Right kidney (tissue), 1 donor: Measurements from ENCODE around the gene CCDC88B.
A peak's percentile ranks its signal among the peaks of the same experiment; 100 is the strongest.
"Not testable (repeated sequence)": the region's sequence is repeated elsewhere in the genome, so short reads cannot be mapped to it uniquely, and the experiment has no call there.

Experiments used
- DNase-seq: peaks from one replicate; pipeline ENCODE4 v3.0.0-alpha.2; 2016

Gene CCDC88B

DNA sequence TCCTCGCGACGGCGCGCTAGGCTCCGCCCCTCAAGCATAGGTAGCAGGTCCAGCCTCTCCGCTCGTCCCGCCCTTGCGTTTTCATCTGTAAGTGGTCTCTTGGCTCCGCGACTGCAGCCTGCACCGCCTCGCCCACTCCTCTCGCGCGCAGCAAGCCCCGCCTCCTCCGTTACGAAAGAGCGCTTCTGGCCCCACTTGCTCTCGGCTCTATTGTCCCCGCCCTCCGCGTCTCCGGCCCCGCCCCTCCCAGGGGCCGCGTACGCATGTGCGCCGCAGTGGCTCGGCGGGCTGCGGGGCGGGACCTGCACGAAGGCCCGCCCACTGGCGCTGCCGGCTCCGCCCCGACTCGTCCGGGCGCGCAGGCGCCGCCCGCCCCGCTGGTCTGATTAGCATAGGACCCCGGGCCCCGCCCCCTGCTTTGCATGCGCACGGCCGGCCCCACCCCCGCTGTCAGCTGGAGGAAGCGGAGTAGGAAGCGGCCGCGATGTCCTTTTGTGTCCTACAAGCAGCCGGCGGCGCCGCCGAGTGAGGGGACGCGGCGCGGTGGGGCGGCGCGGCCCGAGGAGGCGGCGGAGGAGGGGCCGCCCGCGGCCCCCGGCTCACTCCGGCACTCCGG, 34.8 kb upstream of the CCDC88B start, which contains the start of gene ESRRA:
ESRRA (plus strand) TSS at position 450 of the 616 bp plus-strand sequence. CDS start 1,656 bp downstream, outside the sequence.
- DNase-seq: peak; percentile 94

DNA sequence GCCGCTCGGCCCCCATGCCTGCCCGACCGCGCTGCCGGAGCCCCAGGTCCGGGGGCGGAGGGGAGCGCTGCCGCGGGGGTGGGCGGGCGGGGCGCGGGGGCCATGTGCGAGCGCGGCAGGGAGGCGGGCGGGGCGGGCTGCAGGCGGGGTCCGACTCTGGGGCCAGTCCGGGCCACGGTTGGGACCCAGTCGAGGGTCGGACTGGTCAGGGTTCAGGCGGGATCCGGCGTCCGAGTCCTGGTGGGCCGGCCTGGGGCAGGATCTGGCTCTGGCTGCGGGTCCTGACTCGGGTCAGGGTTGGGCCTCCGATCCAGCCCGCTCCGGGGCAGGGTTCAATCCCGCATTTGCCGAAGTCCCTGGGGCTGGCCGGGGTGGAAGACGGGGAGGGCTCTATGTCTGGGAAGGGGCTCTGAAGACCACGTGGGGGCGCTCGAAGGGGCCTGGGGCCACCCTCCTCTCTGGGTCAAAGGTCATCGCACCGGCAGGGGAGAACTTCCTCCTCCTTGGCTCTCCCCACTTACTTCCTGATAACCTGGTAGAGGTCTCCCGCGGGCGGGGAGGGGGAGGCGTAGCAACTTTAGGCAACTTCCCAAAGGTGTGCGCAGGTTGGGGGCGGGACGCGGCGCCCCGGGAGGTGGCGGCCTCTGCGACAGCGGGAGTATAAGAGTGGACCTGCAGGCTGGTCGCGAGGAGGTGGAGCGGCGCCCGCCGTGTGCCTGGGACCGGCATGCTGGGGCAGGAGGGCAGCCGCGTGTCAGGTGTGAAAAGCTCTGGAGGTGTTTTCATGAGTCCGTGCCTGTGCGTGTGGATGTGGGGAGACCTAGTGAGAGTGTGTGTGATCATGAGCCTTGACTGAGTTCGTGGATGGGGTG, 34.1 kb upstream of the CCDC88B start:
- DNase-seq: peak; percentile 76

DNA sequence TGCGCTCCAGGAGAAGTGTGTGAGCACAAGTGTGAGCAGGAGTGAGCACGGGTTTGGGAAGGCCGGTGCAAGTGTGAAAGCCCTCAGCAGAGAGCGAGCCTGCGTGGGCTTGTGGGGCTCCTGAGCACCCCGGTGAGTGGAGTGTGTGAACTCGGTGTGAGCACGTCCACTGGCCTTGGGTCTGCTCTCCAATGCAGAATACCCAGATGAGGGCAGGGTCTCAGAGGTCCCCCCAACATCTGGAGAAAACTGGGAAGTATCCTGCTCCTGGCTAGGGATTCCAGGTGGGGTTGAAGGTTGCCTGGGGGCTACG, 33.5 kb upstream of the CCDC88B start:
- no peak for DNase-seq

DNA sequence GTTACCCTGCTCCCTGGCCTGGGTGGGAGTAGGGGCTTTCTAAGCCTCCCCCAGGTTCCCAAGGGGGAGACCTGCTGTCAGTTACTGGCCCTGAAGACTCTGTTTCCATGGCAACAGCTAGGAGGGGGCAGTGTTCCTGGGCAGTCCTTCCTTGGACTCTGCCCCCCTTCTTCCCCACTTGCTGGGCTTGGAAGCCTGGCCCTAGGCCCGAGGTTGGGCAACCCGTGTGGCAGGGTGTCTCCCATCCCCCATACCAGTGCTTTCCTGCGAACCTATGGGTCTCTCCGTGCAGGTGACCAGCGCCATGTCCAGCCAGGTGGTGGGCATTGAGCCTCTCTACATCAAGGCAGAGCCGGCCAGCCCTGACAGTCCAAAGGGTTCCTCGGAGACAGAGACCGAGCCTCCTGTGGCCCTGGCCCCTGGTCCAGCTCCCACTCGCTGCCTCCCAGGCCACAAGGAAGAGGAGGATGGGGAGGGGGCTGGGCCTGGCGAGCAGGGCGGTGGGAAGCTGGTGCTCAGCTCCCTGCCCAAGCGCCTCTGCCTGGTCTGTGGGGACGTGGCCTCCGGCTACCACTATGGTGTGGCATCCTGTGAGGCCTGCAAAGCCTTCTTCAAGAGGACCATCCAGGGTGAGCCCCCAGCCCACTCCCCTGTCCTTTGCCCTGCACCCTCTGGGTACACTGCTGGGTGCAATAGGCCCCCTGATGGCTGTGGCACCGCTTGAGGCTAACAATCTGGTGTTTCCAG, 33.0 kb upstream of the CCDC88B start:
- peak; percentile 47 for DNase-seq

DNA sequence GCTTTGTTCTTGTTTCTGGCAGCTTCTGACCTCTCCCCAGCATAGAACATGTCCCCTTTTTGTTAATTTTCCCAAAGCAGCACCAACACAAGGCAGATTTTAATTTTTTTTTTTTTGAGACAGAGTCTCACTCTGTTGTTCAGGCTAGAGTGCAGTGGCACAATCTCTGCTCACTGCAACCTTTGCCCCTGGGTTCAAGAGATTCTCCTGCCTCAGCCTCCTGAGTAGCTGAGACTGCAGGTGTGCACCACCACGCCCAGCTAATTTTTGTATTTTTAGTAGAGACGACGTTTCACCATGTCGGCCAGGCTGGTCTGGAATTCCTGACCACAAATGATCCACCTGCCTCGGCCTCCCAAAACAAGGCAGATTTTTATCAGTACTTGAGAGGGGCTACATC, 32.2 kb upstream of the CCDC88B start:
- not testable (repeated sequence) for DNase-seq

DNA sequence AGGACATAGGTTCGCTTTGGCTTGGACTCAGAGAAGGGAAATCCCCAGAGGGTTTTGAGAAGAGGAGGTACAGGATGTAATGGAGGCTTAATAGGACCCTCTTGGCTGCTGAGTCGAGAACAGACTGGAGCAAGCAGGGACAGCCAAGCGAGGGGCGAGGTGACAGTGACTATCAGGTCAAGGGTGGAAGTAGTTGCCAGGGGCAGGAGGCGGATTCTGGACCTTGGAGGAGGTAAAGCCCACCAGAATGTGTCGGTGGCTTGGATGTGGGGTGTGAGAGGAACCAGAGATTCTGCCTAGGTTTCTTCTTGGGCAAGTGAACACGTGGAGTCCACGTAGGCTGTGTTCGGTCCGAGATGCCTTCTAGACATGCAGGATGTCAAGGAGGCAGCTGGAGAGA, 27.1 kb upstream of the CCDC88B start:
- DNase-seq: no peak

DNA sequence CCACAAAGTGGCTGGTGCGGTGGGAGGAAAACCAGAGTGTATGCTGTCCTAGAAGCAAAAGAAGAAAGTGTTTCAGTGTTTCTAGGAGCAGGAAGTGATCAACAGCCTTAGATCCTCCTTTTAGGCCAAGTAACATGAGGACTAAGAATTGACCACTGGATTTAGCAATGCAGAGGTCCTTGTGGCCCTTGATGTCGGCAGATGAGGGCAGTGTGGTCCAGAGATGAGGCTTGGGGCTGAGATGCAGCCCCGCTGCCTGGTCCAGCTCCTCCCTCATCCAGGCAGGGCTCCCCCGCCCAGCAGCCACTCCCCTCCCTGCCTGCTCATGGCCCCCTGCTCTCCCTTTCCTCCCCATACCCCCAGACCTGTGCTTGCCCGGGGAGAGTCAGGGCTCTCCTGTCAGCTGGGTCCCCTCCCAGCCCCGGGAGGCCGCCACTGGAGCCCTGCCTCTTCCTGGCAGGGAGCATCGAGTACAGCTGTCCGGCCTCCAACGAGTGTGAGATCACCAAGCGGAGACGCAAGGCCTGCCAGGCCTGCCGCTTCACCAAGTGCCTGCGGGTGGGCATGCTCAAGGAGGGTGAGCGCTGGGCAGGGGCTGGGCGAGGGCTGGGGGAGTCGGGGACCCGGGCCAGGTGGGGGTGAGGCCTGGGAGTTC, 26.4 kb upstream of the CCDC88B start:
- no peak for DNase-seq

DNA sequence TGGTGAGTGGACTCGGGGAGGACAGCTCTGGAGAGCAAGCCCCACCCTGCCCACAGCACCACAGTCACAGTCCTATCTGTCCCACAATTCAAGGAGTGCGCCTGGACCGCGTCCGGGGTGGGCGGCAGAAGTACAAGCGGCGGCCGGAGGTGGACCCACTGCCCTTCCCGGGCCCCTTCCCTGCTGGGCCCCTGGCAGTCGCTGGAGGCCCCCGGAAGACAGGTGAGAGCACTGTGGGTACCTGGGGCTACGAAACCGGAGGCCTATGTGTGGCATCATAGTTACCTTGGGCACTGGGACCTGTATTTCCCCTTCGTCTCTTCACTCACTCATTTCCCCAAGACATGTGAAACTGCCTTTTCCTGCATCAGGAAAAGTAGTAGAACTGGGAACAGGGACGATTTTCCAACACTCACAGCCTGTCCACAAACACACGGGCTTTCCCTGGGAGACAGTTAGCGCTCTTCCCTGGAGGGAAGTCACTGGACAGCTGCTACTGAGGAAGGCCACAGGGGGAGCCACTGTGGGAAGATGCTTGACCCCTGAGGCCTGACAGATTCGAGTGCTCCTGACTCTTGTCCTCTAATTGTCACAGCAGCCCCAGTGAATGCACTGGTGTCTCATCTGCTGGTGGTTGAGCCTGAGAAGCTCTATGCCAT, 25.7 kb upstream of the CCDC88B start:
- no peak for DNase-seq

DNA sequence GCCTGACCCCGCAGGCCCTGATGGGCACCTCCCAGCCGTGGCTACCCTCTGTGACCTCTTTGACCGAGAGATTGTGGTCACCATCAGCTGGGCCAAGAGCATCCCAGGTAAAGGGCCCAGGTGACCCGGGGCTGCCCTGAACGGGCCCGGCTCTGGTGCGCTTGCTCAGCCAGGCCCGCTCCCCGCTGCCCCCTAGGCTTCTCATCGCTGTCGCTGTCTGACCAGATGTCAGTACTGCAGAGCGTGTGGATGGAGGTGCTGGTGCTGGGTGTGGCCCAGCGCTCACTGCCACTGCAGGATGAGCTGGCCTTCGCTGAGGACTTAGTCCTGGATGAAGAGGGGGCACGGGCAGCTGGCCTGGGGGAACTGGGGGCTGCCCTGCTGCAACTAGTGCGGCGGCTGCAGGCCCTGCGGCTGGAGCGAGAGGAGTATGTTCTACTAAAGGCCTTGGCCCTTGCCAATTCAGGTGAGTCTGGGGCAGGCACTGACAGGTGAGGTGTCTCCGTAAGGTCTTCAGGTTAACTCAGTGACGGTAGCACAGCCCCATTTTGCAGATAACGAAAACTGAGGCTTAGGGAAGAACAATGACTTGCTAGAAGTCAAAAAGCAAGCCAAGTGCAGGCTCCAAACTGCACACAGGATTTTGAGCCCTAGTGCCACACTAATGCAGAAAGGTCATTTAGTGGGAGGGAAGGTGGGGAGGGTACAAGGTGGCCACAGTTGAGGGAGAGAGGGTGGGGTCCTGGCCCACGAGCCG, 25.0 kb upstream of the CCDC88B start:
- no peak for DNase-seq

DNA sequence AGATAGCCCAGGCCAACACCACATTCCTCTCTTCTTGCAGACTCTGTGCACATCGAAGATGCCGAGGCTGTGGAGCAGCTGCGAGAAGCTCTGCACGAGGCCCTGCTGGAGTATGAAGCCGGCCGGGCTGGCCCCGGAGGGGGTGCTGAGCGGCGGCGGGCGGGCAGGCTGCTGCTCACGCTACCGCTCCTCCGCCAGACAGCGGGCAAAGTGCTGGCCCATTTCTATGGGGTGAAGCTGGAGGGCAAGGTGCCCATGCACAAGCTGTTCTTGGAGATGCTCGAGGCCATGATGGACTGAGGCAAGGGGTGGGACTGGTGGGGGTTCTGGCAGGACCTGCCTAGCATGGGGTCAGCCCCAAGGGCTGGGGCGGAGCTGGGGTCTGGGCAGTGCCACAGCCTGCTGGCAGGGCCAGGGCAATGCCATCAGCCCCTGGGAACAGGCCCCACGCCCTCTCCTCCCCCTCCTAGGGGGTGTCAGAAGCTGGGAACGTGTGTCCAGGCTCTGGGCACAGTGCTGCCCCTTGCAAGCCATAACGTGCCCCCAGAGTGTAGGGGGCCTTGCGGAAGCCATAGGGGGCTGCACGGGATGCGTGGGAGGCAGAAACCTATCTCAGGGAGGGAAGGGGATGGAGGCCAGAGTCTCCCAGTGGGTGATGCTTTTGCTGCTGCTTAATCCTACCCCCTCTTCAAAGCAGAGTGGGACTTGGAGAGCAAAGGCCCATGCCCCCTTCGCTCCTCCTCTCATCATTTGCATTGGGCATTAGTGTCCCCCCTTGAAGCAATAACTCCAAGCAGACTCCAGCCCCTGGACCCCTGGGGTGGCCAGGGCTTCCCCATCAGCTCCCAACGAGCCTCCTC, 24.1 kb upstream of the CCDC88B start:
- DNase-seq: not testable (repeated sequence)

DNA sequence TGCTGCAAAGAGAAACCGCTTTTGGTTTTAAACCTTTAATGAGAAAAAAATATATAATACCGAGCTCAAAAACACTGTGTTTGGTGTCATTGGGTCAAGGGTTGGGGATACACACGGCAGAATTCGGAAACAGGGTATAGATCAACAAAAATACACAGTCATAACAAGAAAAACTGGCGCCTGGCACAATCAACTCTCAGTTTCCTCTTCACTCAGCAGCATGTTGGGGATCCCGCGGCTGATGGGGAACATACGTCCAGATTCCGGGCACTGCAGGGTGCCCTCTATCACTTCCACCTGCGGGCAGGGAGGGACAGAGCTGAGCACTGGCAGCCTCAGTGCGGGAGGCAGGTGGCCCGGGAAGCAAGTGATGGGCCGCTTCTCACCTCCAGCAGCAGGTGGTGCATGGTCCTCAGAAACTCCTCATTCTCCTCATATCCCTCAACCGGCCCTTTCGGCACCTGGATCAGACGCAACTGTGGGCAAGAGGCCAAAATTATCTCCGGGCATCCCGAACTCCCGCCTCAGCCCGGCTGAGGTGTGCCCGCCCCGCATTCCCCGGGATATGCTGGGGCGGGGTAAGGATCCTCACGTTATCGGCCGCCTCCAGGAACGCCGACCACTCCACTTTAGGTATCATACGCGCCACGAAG, 23.2 kb upstream of the CCDC88B start:
- no peak for DNase-seq

DNA sequence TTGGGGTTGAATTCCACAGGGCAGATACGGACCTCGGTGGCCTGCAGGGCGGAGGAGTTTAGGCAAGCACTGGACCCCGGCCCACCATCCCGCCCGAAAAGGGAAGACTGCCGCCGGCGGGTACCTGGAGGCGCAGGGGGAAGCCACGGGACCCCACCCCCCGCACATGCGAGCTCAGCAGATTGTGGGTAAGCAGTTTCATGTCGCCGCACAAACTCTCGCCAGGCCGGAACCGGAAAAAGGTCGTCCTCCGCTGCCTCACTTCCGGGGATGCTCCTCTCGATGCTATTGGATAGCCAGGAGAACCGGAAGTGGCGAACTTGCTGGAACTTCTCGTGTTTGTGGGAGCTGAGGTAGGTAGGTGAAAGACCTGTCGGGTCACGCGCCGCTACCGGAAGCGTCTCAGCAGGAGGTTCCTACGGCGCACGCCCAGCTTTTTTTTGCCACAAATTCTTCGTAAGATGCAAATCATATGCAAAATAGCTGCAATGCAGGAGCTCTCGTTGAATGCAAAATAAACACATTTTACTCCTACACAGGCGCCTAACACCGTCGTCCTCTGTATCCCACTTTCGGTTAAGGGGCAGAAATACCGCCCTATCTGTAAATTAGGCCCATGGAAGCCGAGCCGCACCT, 22.6 kb upstream of the CCDC88B start, which contains the start of gene TRMT112:
TRMT112 (minus strand) TSS at position 235 of the 636 bp plus-strand sequence; CDS start at position 202, 33 bp downstream.
- no peak for DNase-seq

DNA sequence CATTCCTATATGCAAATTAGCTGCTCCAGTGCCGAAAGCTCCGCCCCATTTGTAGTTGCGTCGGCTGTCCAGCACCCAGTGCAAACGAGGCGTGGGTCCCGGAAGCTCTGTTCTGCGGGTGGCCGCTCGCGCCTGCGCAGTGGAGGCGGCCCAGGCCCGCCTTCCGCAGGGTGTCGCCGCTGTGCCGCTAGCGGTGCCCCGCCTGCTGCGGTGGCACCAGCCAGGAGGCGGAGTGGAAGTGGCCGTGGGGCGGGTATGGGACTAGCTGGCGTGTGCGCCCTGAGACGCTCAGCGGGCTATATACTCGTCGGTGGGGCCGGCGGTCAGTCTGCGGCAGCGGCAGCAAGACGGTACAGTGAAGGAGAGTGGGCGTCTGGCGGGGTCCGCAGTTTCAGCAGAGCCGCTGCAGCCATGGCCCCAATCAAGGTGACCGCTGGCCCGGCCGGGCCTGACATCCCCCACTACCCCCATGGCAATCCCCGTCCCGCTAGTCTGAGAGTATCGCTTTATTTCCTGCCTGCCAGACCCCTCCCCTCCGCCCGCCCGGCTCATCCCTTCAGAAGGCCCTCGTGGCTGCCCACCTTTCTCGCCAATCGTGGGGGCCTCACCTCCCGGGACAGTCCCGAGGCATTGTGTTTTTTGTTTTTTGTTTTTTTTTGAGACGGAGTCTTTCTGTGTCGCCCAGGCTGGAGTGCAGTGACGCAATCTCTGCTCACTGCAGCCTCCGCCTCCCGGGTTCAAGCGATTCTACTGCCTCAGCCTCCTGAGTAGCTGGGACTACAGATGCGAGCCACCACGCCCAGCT, 21.8 kb upstream of the CCDC88B start, which contains the start of gene PRDX5:
PRDX5 (plus strand) TSS at position 161 of the 805 bp plus-strand sequence; CDS start at position 256, 95 bp downstream.
- DNase-seq: peak; percentile 92

DNA sequence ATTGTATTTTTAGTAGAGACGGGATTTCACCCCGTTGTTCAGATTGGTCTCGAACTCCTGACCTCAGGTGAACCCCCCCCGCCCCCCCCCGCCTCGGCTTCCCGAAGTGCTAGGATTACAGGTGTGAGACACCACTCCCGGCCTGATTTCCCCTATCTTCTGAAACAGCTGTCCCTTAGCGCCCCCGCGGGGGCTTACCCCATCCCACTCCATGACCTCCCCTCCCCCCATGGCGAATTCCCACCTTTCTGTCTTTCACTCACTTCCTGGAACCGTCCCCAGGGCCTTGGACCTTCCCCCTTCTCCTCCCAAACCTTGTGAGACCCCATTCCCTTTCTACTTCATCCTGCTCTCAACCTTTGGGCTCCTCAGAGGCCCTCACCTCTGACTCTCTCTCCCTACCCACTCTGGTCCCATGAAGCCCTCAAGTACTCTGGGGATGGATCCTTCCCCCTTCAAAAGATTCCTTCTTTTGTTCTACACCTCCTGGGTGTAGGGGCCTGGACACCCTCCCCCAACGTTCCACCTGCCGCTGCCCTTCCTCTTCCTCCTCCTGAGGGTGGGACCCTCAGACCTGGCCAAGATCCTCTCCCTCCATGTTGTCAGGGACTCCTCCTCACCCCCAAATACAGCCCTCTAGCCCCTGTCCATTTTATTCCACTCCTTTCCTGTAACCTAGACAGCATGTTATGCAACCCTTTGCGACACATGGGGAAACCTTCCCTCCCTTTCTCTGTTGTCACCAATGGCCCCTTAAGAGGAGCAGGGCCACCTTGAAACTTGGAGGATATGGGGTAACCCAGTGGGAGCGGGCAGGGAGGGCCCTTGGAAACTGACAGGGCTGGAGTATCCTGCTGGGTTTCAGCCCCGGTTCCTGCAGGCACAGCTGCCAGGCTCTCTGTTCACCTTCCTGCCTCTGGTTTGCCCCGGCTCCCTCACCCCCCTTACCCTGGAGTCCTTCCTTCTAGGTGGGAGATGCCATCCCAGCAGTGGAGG, 20.9 kb upstream of the CCDC88B start:
- DNase-seq: no peak

DNA sequence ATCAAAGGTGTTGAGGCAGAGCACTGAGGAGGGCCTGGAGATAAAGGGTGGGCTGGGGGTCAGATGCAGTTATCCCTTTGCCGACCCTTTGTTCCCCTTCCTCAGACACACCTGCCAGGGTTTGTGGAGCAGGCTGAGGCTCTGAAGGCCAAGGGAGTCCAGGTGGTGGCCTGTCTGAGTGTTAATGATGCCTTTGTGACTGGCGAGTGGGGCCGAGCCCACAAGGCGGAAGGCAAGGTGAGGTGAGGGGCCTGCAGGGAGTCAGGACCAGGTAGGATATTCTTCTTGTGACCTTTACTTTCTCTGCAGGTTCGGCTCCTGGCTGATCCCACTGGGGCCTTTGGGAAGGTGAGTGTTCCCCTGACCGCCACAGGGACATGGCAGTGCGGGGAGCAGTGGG, 19.4 kb upstream of the CCDC88B start:
- DNase-seq: no peak

DNA sequence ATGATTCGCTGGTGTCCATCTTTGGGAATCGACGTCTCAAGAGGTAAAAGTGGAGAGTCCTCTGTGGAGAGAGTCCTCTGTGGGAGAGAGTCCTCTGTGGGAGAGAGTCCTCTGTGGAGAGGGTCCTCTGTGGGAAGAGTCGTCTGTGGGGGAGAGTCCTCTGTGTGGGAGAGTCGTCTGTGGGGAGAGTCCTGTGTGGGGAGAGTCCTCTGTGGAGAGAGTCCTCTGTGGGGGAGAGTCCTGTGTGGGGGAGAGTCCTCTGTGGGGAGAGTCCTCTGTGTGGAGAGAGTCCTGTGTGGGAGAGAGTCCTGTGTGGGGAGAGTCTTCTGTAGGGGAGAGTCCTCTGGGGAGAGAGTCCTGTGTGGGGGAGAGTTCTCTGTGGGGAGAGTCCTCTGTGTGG, 19.0 kb upstream of the CCDC88B start:
- DNase-seq: no peak

DNA sequence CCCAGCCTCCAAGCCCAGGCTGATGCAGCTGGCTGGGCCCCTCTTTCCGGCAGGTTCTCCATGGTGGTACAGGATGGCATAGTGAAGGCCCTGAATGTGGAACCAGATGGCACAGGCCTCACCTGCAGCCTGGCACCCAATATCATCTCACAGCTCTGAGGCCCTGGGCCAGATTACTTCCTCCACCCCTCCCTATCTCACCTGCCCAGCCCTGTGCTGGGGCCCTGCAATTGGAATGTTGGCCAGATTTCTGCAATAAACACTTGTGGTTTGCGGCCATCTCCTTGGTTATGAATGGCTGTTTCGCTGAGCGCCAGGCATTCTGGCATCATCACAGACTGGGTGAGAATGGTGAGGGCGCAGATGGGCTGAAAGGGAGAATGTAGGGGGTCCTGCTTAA, 18.5 kb upstream of the CCDC88B start:
- DNase-seq: no peak
